ENCODE measurements around the gene NKD2. TPM values are rescaled to one million over a fixed set of nuclear protein-coding genes. Genes with fewer than 3 reads are reported as not detected.

NKD2 gene
- total RNA-seq, 5 donors from 2014 or later (not counting 1 experiment from before 2014, with no cell fraction given): 0.18 to 0.23 TPM; not detected in 3

DNA sequence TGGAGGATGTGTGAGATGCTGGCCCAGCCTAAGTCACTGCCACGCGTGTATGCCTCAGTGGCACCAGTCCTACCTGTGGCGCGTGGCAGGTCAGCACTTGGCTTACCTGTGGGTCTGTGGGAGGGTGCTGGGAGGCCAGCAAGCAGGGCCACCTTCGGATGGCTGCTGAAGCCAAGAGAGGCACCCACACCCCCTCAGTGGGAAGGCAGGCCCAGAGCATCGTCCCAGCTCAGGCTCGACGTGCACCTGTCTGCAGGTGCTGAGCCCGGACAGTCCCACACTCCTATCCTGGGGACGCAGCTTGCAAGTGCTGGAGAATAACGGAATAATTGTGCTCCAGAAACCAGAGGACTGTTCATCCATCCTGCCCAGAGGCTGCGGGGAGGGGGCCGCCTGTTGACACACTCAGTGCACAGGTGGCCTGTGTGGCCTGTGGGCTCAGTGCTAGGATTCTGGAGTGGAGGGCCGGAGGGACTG, 24.0 kb downstream of the NKD2 start:
- Mint-ChIP-seq H3K27me3 (peaks cover 5 to 19% of the 10 kb centered on the region in 2 donors), H3K27ac (no peak overlapping the region), H3K4me1 (no peaks in the 10 kb centered on the region), H3K4me3 (no peak overlapping the region), H3K36me3 (no peaks in the 10 kb centered on the region), H3K9me3 (no peaks in the 10 kb centered on the region)
- DNase-seq (no peak), ATAC-seq (replicated peaks in 1 of 4) (no peak)
- 80% methylated on average over 6 of the region's 14 CpGs for WGBS (ENCODE audit: insufficient coverage)
- H3K4me3 ChIP-seq (ENCODE audit: control insufficient read depth in 1 of 2, extremely low read depth in 1 of 2, low read length in 1 of 2): no peak overlapping the region
- CTCF ChIA-PET: no interaction called here
- no peaks in the 10 kb centered on the region for H3K36me3 ChIP-seq (ENCODE audit: control insufficient read depth in 2 of 2, extremely low read depth in 1 of 2, insufficient read depth in 1 of 2, low read length in 1 of 2)
- no peak overlapping the region for H3K27ac ChIP-seq (ENCODE audit: low read length)
- POLR2A ChIA-PET: no interaction called here
- no peaks in the 10 kb centered on the region for H3K4me1 ChIP-seq (ENCODE audit: control insufficient read depth in 1 of 2, extremely low read depth in 1 of 2, insufficient read depth in 2 of 2, low read length in 2 of 2)
- peaks cover 0 to 67% of the 10 kb centered on the region in 2 experiments for H3K27me3 ChIP-seq (replicated peaks in 1 of 2; ENCODE audit: control insufficient read depth in 2 of 2, extremely low read depth in 1 of 2, insufficient read depth in 2 of 2, low read length in 1 of 2)
- no peaks in the 10 kb centered on the region for H3K9me3 ChIP-seq

- H3K27me3 Mint-ChIP-seq: peaks cover 5 to 19% of the 10 kb centered on the region in 2 donors
Observed at GRCh38 chr5:1033178-1033577, 24.6 kb downstream of the NKD2 start.

GRCh38 chr5:1033606-1034420, 25.2 kb downstream of the NKD2 start:
- no peak for DNase-seq
- Mint-ChIP-seq H3K9me3 (no peaks in the 10 kb centered on the region), H3K27me3 (peaks cover 5 to 19% of the 10 kb centered on the region in 2 donors), H3K27ac (no peak overlapping the region), H3K36me3 (no peaks in the 10 kb centered on the region), H3K4me1 (no peaks in the 10 kb centered on the region), H3K4me3 (no peak overlapping the region)
- 88% methylated on average over 21 of the region's 29 CpGs for WGBS (ENCODE audit: insufficient coverage)
- Histone ChIP-seq H3K27ac (ENCODE audit: low read length) (no peak overlapping the region), H3K4me1 (ENCODE audit: control insufficient read depth in 1 of 2, extremely low read depth in 1 of 2, insufficient read depth in 2 of 2, low read length in 2 of 2) (no peaks in the 10 kb centered on the region), H3K9me3 (no peaks in the 10 kb centered on the region), H3K4me3 (ENCODE audit: control insufficient read depth in 1 of 2, extremely low read depth in 1 of 2, low read length in 1 of 2) (no peak overlapping the region), H3K27me3 (replicated peaks in 1 of 2; ENCODE audit: control insufficient read depth in 2 of 2, extremely low read depth in 1 of 2, insufficient read depth in 2 of 2, low read length in 1 of 2) (peaks cover 0 to 61% of the 10 kb centered on the region in 2 experiments), H3K36me3 (ENCODE audit: control insufficient read depth in 2 of 2, extremely low read depth in 1 of 2, insufficient read depth in 1 of 2, low read length in 1 of 2) (no peaks in the 10 kb centered on the region)
- CTCF ChIA-PET: no interaction called here
- no peak for ATAC-seq (replicated peaks in 1 of 4)
- POLR2A ChIA-PET: no interaction called here

More at GRCh38 chr5:1033178-1033577, 24.6 kb downstream of the NKD2 start:
- 92% methylated on average over 19 of the region's 26 CpGs for WGBS (ENCODE audit: insufficient coverage)
- Histone ChIP-seq H3K4me1 (ENCODE audit: control insufficient read depth in 1 of 2, extremely low read depth in 1 of 2, insufficient read depth in 2 of 2, low read length in 2 of 2) (no peaks in the 10 kb centered on the region), H3K27ac (ENCODE audit: low read length) (no peak overlapping the region), H3K36me3 (ENCODE audit: control insufficient read depth in 2 of 2, extremely low read depth in 1 of 2, insufficient read depth in 1 of 2, low read length in 1 of 2) (no peaks in the 10 kb centered on the region), H3K9me3 (no peaks in the 10 kb centered on the region), H3K27me3 (replicated peaks in 1 of 2; ENCODE audit: control insufficient read depth in 2 of 2, extremely low read depth in 1 of 2, insufficient read depth in 2 of 2, low read length in 1 of 2) (peaks cover 0 to 64% of the 10 kb centered on the region in 2 experiments), H3K4me3 (ENCODE audit: control insufficient read depth in 1 of 2, extremely low read depth in 1 of 2, low read length in 1 of 2) (no peak overlapping the region)
- Mint-ChIP-seq H3K4me1 (no peaks in the 10 kb centered on the region), H3K27ac (no peak overlapping the region), H3K36me3 (no peaks in the 10 kb centered on the region), H3K9me3 (no peaks in the 10 kb centered on the region), H3K4me3 (no peak overlapping the region)
- DNase-seq (no peak), ATAC-seq (replicated peaks in 1 of 4) (no peak)
- ChIA-PET POLR2A (no interaction called here), CTCF (no interaction called here)

GRCh38 chr5:1034421-1034905, 25.9 kb downstream of the NKD2 start:
- no peaks in the 10 kb centered on the region for H3K36me3 ChIP-seq (ENCODE audit: control insufficient read depth in 2 of 2, extremely low read depth in 1 of 2, insufficient read depth in 1 of 2, low read length in 1 of 2)
- no peak overlapping the region for H3K27ac Mint-ChIP-seq
- peaks cover 0 to 57% of the 10 kb centered on the region in 2 experiments for H3K27me3 ChIP-seq (replicated peaks in 1 of 2; ENCODE audit: control insufficient read depth in 2 of 2, extremely low read depth in 1 of 2, insufficient read depth in 2 of 2, low read length in 1 of 2)
- H3K4me3 Mint-ChIP-seq: no peak overlapping the region
- H3K4me1 ChIP-seq (ENCODE audit: control insufficient read depth in 1 of 2, extremely low read depth in 1 of 2, insufficient read depth in 2 of 2, low read length in 2 of 2): no peaks in the 10 kb centered on the region
- POLR2A ChIA-PET: no interaction called here
- H3K4me3 ChIP-seq (ENCODE audit: control insufficient read depth in 1 of 2, extremely low read depth in 1 of 2, low read length in 1 of 2): no peak overlapping the region
- no peaks in the 10 kb centered on the region for H3K9me3 Mint-ChIP-seq
- no peaks in the 10 kb centered on the region for H3K36me3 Mint-ChIP-seq
- H3K27ac ChIP-seq (ENCODE audit: low read length): no peak overlapping the region
- peaks cover 5 to 19% of the 10 kb centered on the region in 2 donors for H3K27me3 Mint-ChIP-seq
- no peaks in the 10 kb centered on the region for H3K9me3 ChIP-seq
- 93% methylated on average over 14 of the region's 17 CpGs for WGBS (ENCODE audit: insufficient coverage)
- no peaks in the 10 kb centered on the region for H3K4me1 Mint-ChIP-seq
- CTCF ChIA-PET: no interaction called here
- ATAC-seq (replicated peaks in 1 of 4) (no peak), DNase-seq (no peak)

GRCh38 chr5:1034986-1035385, 26.4 kb downstream of the NKD2 start:
- H3K36me3 ChIP-seq (ENCODE audit: control insufficient read depth in 2 of 2, extremely low read depth in 1 of 2, insufficient read depth in 1 of 2, low read length in 1 of 2): no peaks in the 10 kb centered on the region
- H3K4me1 ChIP-seq (ENCODE audit: control insufficient read depth in 1 of 2, extremely low read depth in 1 of 2, insufficient read depth in 2 of 2, low read length in 2 of 2): no peaks in the 10 kb centered on the region
- Mint-ChIP-seq H3K27me3 (peaks cover 5 to 19% of the 10 kb centered on the region in 2 donors), H3K9me3 (no peaks in the 10 kb centered on the region), H3K27ac (no peak overlapping the region), H3K4me3 (no peak overlapping the region), H3K36me3 (no peaks in the 10 kb centered on the region), H3K4me1 (no peaks in the 10 kb centered on the region)
- no peaks in the 10 kb centered on the region for H3K9me3 ChIP-seq
- WGBS (ENCODE audit: insufficient coverage): 91% methylated on average over 2 of the region's 2 CpGs
- no peak overlapping the region for H3K27ac ChIP-seq (ENCODE audit: low read length)
- DNase-seq (no peak), ATAC-seq (replicated peaks in 1 of 4) (no peak)
- peaks cover 0 to 52% of the 10 kb centered on the region in 2 experiments for H3K27me3 ChIP-seq (replicated peaks in 1 of 2; ENCODE audit: control insufficient read depth in 2 of 2, extremely low read depth in 1 of 2, insufficient read depth in 2 of 2, low read length in 1 of 2)
- no peak overlapping the region for H3K4me3 ChIP-seq (ENCODE audit: control insufficient read depth in 1 of 2, extremely low read depth in 1 of 2, low read length in 1 of 2)
- ChIA-PET CTCF (no interaction called here), POLR2A (no interaction called here)

GRCh38 chr5:1035421-1036405, 27.1 kb downstream of the NKD2 start:
- ChIA-PET CTCF (no interaction called here), POLR2A (interaction anchor here in 1 of 2 donors (0.6 kb wide), 1 partner anchor 197 kb away, joined by 5 read pairs; no protein-coding TSS in a partner anchor)
- ATAC-seq (replicated peaks in 1 of 4) (no peak), DNase-seq (no peak)
- no peaks in the 10 kb centered on the region for H3K36me3 Mint-ChIP-seq
- Histone ChIP-seq H3K36me3 (ENCODE audit: control insufficient read depth in 2 of 2, extremely low read depth in 1 of 2, insufficient read depth in 1 of 2, low read length in 1 of 2) (no peaks in the 10 kb centered on the region), H3K27me3 (replicated peaks in 1 of 2; ENCODE audit: control insufficient read depth in 2 of 2, extremely low read depth in 1 of 2, insufficient read depth in 2 of 2, low read length in 1 of 2) (peaks cover 0 to 45% of the 10 kb centered on the region in 2 experiments), H3K4me1 (ENCODE audit: control insufficient read depth in 1 of 2, extremely low read depth in 1 of 2, insufficient read depth in 2 of 2, low read length in 2 of 2) (no peaks in the 10 kb centered on the region), H3K27ac (ENCODE audit: low read length) (no peak overlapping the region), H3K9me3 (no peaks in the 10 kb centered on the region), H3K4me3 (ENCODE audit: control insufficient read depth in 1 of 2, extremely low read depth in 1 of 2, low read length in 1 of 2) (no peak overlapping the region)
- 92% methylated on average over 18 of the region's 25 CpGs for WGBS (ENCODE audit: insufficient coverage)
- H3K4me3 Mint-ChIP-seq: no peak overlapping the region
- no peak overlapping the region for H3K27ac Mint-ChIP-seq
- H3K9me3 Mint-ChIP-seq: no peaks in the 10 kb centered on the region
- no peaks in the 10 kb centered on the region for H3K4me1 Mint-ChIP-seq
- peaks cover 5 to 19% of the 10 kb centered on the region in 2 donors for H3K27me3 Mint-ChIP-seq

Data from T-cell (primary cell).